HFF-Myc (cell line): ENCODE results near the gene PRKCB.

Source experiments
- DNase-seq: peaks from one replicate; pipeline ENCODE4 v3.0.0-alpha.2; 2011; ENCODE audit warnings: low read depth; ENCODE audit errors: extremely low read depth
- H3K4me3 ChIP-seq: replicated peaks from 2 replicates; pipeline ENCODE4 v1.5.1; 2011; ENCODE audit warnings: low read depth, mild to moderate bottlenecking, control low read depth, low read length
- CTCF ChIP-seq: IDR thresholded peaks from 2 replicates; pipeline ENCODE4 v1.5.1; 2012; ENCODE audit warnings: mild to moderate bottlenecking, low read depth, low read length, control low read depth; ENCODE audit errors: missing control alignments

Gene PRKCB

GRCh38 chr16:23975293-23975692 is 139.5 kb downstream of the PRKCB start:
- no peak for TF ChIP-seq CTCF

GRCh38 chr16:23976091-23976490 is 140.3 kb downstream of the PRKCB start:
- no peak for TF ChIP-seq CTCF
- DNase-seq = no peak
- H3K4me3 ChIP-seq = no peak overlapping the region

More at GRCh38 chr16:23975293-23975692, 139.5 kb downstream of the PRKCB start:
- DNase-seq = no peak
- no peak overlapping the region for H3K4me3 ChIP-seq

DNA sequence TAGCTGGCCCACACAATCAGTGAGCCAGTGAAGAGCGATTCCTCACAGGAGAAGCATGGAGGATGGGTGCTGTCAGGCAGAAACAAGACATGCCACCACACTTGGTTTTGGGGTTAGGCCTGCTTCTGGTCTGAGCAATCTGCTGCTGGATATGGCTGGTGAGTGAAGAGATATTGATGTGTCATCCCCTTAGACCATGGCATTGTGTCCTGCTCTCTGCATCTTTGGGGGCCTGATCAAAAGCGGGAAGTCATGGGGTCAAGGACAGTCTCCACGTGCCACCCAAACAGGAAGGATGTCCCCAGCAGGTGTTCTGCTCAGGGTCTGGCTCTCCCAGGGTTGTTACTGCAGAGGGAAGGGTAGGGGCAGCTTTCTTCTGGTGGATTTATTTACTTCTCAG is 140.7 kb downstream of the PRKCB start:
- no peak for TF ChIP-seq CTCF
- H3K4me3 ChIP-seq = no peak overlapping the region
- no peak for DNase-seq

DNA sequence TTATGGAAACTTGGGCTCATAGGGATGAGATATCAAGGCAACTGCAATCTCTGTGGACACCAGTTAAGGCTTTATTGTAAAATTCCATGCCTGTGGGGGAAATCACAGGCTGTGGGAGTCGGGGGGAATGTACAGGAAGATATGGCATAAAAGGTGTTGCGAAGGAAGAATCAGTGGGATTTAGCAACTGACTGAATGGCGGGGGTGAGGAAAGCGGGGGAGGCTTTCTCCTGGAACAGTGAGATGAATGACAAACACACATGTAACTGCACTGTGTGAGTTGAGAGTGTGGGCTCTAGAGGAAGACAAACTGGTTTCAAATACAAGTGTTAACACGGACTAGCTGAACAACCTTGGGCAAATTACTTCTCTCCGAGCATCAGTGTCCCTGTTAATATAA is 143.7 kb downstream of the PRKCB start:
- no peak for TF ChIP-seq CTCF
- no peak for DNase-seq
- no peak overlapping the region for H3K4me3 ChIP-seq

- no peak for DNase-seq
- H3K4me3 ChIP-seq = no peak overlapping the region
- TF ChIP-seq CTCF = no peak
Observed at GRCh38 chr16:23979982-23980381, 144.2 kb downstream of the PRKCB start.

GRCh38 chr16:23981429-23982399 is 145.9 kb downstream of the PRKCB start:
- no peak for TF ChIP-seq CTCF
- no peak overlapping the region for H3K4me3 ChIP-seq
- DNase-seq = no peak
